GM18498 (cell line): ENCODE results near the gene SLC4A1.

Experiments
- ATAC-seq: cut with Tn5 transposase; IDR thresholded peaks from one replicate; pipeline ENCODE4 v1.9.1; 2021; ENCODE audit warnings: mild to moderate bottlenecking, moderate library complexity; ENCODE audit not compliant: unreplicated experiment

SLC4A1 gene

DNA sequence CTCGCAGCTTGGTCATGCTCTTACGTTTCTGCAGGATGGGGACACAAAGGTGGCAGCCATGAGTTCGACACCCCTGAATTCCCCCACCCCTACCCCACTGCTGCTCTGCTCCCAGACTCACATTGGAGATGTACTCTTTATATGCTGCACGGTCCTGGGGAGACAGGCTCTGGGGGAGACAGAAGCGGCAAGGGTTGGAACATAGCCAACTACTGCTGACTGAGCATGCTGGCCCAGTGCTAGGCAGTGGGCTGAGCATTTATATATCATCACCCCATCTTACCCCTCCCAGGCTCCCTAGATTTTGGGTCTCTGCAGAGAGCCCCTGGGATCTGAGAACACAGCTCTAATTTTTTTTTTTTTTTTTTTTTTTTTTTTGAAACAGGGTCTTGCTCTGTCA is 60.2 kb downstream of the SLC4A1 start:
- no peak for ATAC-seq

DNA sequence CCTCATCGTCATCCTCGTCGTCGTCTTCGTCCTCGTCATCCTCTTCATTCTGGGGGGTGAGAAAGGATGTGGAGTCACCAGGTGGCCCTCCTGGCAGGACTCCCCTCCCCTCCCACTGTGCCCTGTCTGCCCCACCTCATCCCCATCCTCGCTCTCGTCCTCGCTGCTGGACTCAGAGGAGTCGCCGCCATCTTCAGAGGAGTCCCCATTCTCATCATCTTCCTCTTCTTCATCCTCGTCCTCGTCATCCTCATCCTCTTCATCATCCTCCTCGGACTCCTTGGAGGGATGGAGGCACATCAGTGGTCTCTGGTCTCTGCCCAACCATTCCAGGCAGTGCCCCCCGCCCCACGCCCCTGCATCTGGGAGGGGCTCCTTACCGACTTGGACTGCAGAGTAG is 60.6 kb downstream of the SLC4A1 start:
- ATAC-seq, result no peak

DNA sequence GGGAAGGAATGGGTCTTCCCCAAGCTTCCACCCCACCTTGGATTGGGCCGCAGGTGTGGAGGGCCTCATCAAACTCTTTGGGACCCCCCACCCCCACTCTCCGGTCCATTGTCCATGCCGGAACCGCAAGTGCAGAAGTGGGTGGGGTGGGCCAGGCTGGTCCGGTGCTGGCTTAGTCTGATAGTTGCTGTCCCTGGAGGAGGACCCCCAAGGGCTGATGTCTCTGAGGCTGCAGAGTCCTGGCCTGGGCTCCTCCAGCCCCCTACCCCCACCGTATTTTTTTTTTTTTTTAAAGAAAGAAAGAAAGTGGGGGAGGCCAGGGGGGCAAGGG is 61.1 kb downstream of the SLC4A1 start:
- ATAC-seq, result no peak

DNA sequence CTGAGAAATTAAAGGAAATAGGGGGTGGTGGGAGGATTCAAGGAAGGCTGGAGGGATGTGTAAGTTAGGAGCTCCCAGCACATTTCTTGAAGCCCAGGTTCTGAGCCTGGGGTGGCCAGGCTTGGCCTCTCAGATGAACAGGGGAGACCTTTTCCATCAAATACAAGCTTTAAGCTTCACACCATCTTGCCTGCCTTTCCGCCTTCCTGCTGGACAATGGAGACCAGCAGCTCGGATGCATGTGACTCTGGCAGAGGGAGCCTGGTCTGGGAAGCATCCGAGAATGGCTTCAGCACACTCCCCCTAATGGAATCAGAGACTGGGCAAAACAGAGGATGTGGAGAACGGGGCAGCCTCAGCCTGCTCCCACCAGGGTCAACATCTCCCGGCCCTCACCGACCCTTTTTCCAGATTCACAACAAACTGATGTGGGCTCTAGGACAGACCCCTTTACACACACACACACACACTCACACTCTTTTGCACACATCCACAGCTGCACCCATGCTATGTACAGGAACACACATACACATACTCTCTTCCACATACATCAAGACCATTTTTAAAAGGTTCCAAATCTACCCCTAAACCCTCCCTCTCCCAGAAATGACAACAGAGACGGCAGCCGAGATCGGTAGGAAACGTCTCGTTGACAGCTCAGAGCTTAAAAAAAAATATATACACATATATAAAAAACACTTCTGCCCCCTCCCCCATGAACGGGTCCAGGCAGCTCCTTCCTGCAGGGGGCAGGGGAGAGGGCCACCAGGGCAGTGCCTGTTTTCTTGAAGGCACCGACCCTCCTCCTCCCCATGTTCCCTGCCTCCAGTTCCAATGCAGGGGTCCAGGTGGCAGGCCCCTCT is 61.7 kb downstream of the SLC4A1 start:
- ATAC-seq, result no peak

DNA sequence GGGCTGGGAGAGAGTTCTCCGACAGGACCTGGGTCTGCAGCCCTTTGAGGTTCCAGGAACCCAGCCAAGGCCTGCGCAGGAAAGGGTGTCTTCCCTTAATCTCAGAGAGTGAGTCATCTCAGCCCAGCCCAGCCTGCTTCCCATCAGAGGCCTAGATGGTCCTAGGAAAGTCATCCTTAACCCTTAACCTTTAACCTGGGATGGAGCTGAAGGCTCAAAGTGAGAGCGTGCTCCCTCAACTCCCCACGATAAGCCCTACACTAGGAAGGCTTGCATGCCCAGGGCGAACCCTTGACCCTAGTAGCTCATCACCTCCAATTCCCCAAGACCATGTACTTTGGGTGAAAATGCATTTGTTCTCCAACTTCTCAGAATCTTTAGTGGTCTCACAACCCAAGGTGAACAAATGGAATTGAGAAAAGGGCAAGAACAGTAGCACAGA is 63.5 kb downstream of the SLC4A1 start:
- ATAC-seq, result no peak

- ATAC-seq, result no peak
Observed at GRCh38 chr17:44203731-44204440, 64.0 kb downstream of the SLC4A1 start.

- no peak for ATAC-seq
Observed at GRCh38 chr17:44202756-44203155, 65.2 kb downstream of the SLC4A1 start.

GRCh38 chr17:44200478-44201155 is 67.3 kb downstream of the SLC4A1 start:
- ATAC-seq, result no peak

GRCh38 chr17:44199553-44200477 is 68.1 kb downstream of the SLC4A1 start, which contains the start of gene ATXN7L3:
Gene ATXN7L3, minus strand, starts transcription at chr17:44199884. Its CDS starts 1,814 bp downstream, at chr17:44198070.
- ATAC-seq, result peak; percentile 73

- peak; percentile 31 for ATAC-seq
Observed at GRCh38 chr17:44198721-44199552, 69.0 kb downstream of the SLC4A1 start.
